GM18519 (cell line): ENCODE measurements around the gene KCTD1.

Source experiments
- ATAC-seq: cut with Tn5 transposase; IDR thresholded peaks from one replicate; pipeline ENCODE4 v1.9.1; 2021; ENCODE audit warnings: mild to moderate bottlenecking, moderate library complexity; ENCODE audit not compliant: unreplicated experiment, low FRiP score

KCTD1 gene

GRCh38 chr18:26550998-26551694 lies 2.8 kb upstream of the KCTD1 start:
- no peak for ATAC-seq

- no peak for ATAC-seq
Measured at GRCh38 chr18:26549263-26550094, 1.1 kb upstream of the KCTD1 start.

GRCh38 chr18:26547646-26548414 lies 523 bp downstream of the KCTD1 start:
- ATAC-seq, result peak; percentile 53

DNA sequence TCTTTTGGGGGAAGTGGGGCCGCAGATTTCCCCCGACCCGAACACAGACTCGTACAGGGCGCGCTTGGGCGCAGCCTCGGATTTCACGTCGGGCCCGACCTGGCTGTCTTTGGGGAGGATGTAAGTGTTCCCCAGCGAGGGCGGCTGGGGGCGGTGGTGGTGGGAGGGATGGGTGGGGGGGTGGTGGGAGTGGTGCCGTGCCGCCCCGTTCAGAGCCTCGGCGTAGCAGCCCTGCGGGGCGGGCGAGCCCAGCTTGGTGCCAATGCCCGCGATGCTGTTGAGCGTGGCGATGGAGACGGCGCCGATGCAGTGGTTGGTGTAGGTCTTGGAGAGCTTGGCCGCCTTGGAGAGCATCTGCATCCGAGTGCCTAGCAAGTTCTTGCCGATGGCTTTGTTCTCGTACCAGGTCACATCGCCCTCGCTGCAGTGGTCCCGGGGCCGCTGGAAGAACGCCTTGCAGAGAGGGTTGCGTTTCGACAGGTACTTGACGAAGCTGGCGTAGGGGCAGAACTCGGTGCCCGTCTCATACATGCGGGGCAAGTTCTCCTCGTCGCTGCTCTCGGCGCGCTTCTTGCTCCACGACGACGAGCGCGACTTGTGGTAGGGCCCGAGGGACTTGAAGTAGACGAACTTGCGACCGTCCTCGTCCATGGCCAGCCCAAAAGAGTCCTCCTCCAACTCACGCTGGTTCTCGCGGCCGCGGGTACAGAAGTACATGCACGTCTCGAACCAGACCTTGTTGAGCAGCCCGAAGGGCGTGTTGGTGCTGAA lies 1.3 kb downstream of the KCTD1 start:
- ATAC-seq, result no peak

GRCh38 chr18:26546170-26546874 lies 2.0 kb downstream of the KCTD1 start:
- no peak for ATAC-seq

DNA sequence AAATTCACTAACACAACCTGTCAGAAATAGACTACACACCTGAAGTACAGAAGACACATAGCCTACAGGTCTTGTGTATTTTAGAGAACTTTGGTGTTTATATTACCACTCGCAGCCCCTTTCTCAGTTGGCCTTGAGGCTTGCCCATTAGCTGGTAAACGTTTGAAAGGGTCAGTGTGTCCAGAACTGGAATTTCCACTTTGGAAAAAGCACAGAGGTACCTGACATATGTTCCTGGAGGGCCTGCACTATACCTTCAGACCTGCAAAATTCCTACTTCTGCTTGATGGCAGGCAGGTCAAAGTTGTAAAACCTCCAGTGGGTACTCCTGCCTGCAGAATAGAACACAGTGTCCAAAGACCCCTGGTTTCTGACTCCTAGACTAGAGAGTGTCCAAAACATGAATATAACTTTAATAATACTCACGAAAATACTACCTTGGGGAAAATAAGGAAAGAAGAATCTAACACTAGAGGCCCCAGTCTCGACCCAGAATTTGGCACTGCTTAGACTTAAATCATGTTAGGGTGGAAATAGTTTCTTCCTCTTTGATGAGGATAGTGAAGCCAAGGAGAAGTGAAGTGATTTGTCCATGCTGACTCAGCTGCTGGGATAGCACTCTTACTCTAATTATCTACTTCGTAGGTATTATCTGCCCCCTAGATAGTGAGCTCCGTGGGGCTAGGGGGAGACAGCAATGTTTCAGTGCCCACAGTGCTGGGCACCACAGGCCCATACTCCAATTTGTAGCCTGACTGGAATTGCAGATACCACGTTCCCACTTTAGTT lies 2.8 kb downstream of the KCTD1 start:
- no peak for ATAC-seq

GRCh38 chr18:26544451-26544850 lies 3.9 kb downstream of the KCTD1 start:
- no peak for ATAC-seq

DNA sequence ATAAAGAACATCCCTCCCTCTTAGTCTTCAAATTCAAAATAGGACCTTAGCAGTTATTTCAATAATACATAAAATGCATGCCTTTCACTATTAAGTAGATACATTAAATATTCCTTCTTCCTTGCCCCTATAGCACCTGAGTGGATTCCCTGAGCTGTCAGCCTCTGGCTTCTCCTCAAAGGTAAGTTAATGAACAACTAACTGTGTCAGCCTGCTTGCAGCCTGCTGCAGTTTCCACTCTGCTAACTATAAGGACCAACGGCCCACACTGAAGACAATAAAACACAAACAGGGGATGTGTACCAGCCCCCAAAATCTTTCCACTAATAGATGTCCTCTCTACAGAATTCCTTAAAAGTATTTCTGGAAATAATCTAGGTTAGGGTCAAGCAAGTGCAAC lies 5.0 kb downstream of the KCTD1 start:
- no peak for ATAC-seq

GRCh38 chr18:26540043-26540628 lies 8.2 kb downstream of the KCTD1 start:
- no peak for ATAC-seq

- ATAC-seq, result no peak
Measured at GRCh38 chr18:26538524-26538923, 9.8 kb downstream of the KCTD1 start.

- no peak for ATAC-seq
Measured at GRCh38 chr18:26536664-26537063, 11.7 kb downstream of the KCTD1 start.

GRCh38 chr18:26536032-26536431 lies 12.3 kb downstream of the KCTD1 start:
- no peak for ATAC-seq

DNA sequence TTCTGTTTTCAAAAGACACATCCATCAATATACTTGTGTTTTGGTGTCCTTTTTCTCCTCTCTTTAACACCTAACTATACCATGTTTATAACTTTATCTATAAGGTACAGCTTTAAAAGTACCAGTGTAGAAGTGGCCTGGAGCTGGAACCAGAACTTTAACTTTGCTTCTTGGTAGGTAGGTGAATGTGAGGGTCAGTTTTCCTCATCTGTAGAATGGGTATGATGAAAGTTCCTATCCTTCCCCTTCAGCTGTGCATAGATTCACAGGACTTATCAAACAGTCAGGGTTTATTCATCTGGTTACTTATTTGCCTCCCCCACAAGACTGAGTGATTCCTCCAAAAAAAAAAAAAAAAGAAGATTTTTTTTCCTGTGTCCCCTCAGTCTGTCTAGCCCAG lies 12.7 kb downstream of the KCTD1 start:
- no peak for ATAC-seq

- no peak for ATAC-seq
Measured at GRCh38 chr18:26532367-26533340, 15.7 kb downstream of the KCTD1 start.

- no peak for ATAC-seq
Measured at GRCh38 chr18:26531605-26532298, 16.6 kb downstream of the KCTD1 start.

- ATAC-seq, result no peak
Measured at GRCh38 chr18:26526966-26527234, 21.5 kb downstream of the KCTD1 start.
